LNCAP (cell line): ENCODE data around the gene PSMC3.
A peak's percentile ranks its signal among the peaks of the same experiment; 100 is the strongest.

ENCODE experiments used
- TF ChIP-seq, protein P1 (sequence below): fragments of 450-650 bp; IDR thresholded peaks from 2 replicates; pipeline ENCODE4 v1.5.1; 2017; ENCODE audit warnings: mild to moderate bottlenecking

The PSMC3 gene

DNA sequence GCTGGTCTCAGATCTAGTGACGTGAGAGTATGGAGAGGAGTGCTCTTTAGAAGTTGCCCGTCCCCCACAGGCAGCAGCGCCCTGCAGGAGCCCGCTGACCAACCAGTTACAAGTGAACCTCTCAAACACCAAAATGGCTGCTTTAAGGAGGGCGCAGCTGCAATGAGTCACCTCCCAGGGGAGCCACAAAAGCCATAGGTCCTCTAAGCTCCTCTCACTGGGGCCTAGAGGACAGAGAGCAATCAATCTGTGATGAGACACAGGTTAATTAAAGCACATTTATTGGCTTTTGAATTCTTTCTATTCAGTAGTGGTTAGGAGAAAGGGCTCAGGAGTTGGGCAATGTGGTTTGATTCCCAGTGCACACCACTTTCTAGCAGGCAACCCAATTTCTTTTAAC lies 38.2 kb upstream of the PSMC3 start:
- TF ChIP-seq, protein P1, sequence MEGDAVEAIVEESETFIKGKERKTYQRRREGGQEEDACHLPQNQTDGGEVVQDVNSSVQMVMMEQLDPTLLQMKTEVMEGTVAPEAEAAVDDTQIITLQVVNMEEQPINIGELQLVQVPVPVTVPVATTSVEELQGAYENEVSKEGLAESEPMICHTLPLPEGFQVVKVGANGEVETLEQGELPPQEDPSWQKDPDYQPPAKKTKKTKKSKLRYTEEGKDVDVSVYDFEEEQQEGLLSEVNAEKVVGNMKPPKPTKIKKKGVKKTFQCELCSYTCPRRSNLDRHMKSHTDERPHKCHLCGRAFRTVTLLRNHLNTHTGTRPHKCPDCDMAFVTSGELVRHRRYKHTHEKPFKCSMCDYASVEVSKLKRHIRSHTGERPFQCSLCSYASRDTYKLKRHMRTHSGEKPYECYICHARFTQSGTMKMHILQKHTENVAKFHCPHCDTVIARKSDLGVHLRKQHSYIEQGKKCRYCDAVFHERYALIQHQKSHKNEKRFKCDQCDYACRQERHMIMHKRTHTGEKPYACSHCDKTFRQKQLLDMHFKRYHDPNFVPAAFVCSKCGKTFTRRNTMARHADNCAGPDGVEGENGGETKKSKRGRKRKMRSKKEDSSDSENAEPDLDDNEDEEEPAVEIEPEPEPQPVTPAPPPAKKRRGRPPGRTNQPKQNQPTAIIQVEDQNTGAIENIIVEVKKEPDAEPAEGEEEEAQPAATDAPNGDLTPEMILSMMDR, result no peak

DNA sequence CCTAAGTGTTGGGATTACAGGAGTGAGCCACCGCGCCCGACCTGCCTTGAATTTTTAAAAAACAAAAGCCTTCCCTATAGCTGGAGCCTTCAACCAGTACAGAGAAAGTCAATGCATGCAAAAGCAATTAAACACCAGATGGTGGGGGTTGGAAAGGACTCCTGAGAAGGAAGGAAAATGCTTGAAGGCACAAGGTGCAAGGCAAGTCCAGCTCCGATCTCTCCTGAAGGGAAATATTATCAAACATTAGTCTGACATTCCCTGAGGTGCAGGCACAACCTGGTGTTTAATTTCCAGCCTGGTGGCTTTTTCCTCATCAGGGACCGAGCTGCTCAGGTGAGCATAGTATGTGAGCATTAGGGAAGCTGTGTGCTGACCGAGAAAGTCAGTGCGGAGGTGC lies 35.6 kb upstream of the PSMC3 start:
- TF ChIP-seq, protein P1, result no peak

DNA sequence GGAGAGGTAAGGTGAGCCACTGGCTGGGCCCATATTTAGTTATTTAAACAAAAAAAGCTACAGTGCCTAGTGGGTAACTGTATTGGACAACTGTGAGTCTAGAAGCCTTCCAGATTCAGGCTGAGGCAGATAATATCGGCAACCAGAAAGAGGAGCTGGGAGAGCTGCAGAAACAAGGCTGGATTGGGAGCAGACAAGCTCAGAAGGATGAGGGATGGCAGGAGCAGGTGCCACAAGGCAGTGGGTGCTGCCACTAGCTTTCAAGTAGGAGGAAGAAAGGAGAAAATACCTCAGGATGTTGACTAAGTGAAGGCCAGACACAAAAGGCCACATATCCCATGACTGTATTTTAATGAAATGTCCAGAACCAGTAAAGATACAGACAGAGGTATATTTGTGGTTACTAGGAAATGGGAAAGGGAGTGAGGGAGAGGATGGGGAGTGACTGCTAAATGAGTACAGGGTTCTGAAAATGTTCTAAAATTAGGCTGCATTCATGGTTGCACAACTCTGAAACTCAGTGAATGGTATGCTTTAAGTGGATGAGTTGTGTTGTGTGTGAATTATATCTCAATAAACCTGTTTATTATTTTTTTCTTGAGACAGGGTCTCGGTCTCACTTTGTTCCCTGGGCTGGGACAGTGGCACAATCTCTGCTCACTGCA lies 34.5 kb upstream of the PSMC3 start:
- TF ChIP-seq, protein P1, result no peak

DNA sequence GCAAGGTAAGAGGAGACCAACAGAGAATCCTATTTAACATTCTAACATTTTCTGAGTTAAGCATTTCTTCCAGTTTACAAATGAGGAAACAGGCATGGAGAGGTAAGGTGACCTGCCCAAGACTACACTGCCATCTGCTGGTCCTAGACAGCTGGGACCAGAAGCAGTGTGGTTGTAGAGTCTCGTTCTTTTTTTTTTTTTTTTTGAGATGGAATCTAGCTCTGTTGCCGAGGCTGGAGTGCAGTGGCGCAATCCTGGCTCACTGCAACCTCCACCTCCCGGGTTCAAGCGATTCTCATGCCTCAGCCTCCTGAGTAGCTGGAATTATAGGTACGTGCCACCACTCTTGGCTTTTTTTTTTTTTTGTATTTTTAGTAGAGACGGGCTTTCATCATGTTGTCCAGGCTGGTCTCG lies 28.0 kb upstream of the PSMC3 start:
- TF ChIP-seq, protein P1, result peak; percentile 89

DNA sequence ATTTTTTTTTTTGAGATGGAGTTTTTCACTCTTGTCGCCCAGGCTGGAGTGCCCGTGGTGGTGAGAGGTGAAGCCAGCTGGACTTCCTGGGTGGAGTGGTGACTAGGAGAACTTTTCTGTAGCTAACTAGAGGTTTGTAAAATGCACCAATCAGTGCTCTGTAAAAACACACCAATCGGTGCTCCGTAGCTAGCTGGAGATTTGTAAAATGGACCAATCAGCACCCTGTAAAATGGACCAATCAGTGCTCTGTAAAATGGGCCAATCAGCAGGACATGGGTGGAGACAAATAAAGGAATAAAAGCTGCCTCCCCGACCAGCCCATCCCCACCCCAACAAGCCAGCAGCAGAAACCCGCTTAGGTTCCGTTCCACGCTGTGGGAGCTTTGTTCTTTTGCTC lies 27.1 kb upstream of the PSMC3 start:
- TF ChIP-seq, protein P1, result no peak

DNA sequence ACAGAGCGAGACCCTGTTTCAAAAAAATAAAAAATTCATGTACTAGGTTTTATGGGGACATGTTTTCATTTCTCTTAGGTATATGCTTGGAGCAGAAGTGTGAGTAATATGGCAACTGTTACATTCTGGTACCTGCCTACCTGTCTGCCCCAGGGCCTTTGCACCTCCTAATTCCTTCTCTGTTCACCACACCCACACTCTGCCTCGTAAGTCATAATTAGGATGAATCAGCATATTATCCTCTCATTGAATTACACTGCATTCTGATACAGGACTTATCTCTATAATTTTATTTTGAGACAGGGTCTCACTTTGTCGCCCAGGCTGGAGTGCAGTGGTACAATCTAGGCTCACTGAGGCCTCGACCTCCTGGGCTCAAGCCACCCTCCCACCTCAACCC lies 25.8 kb upstream of the PSMC3 start:
- TF ChIP-seq, protein P1, result no peak

DNA sequence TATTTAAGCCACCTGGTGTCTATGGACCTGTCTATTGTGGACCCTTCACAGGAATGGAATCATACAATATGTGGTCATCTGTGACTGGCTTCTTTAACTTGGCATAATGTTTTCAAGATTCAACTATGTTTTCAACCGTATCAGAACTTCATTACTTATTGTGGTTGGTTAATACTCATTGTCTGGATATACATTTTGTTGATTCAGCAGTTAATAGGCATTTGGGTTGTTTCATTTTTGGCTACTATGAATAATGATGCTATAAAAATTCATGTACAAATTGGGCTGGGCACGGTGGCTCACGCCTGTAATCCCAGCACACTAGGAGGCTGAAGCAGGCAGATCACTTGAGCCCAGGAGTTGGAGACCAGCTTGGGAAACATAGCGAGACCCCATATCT lies 25.2 kb upstream of the PSMC3 start:
- TF ChIP-seq, protein P1, result no peak

DNA sequence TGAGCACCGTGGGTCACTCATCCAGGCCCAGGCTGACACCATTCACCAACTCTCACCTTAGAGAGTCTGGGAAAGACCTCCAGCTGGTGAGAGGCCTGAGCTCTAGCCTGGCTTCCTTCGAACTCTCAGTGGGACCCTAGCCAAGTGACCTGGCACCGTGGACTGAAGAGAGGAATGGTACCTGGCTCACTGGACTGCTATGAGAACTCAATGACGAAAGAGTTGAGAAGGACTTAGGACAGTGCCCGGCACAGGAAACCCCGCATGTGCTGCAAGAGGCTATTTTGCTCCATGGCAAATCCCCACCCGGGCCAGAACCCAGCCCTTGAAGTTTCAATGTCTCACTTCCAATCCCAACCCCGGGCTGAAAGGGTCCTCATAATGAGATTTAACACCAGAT lies 23.3 kb upstream of the PSMC3 start:
- TF ChIP-seq, protein P1, result no peak
